ENCODE data around the gene ARL4D.

ARL4D gene

GRCh38 chr17:43400943-43401717 lies 2.3 kb downstream of the ARL4D start:
- no peak for TF ChIP-seq GATA3 (IDR thresholded peaks at IDR 0.05; ENCODE audit: low read depth, low read length)
- TF ChIP-seq GATA2 (IDR thresholded peaks at IDR 0.05; ENCODE audit: low read depth, low read length) = no peak

- TF ChIP-seq GATA3 (IDR thresholded peaks at IDR 0.05; ENCODE audit: low read depth, low read length) (no peak), GATA2 (IDR thresholded peaks at IDR 0.05; ENCODE audit: low read depth, low read length) (no peak)
These were observed 3.3 kb downstream of the ARL4D start for GRCh38 chr17:43402078-43402477.

GRCh38 chr17:43402567-43402966 lies 3.8 kb downstream of the ARL4D start:
- TF ChIP-seq GATA2 (IDR thresholded peaks at IDR 0.05; ENCODE audit: low read depth, low read length) = no peak
- TF ChIP-seq GATA3 (IDR thresholded peaks at IDR 0.05; ENCODE audit: low read depth, low read length) = no peak

- TF ChIP-seq GATA2 (IDR thresholded peaks at IDR 0.05; ENCODE audit: low read depth, low read length) = no peak
- TF ChIP-seq GATA3 (IDR thresholded peaks at IDR 0.05; ENCODE audit: low read depth, low read length) = no peak
These were observed 5.1 kb downstream of the ARL4D start for GRCh38 chr17:43403846-43404245.

- TF ChIP-seq GATA2 (IDR thresholded peaks at IDR 0.05; ENCODE audit: low read depth, low read length) (no peak), GATA3 (IDR thresholded peaks at IDR 0.05; ENCODE audit: low read depth, low read length) (no peak)
These were observed 7.1 kb downstream of the ARL4D start for GRCh38 chr17:43405861-43406260.

- TF ChIP-seq GATA3 (IDR thresholded peaks at IDR 0.05; ENCODE audit: low read depth, low read length) (no peak), GATA2 (IDR thresholded peaks at IDR 0.05; ENCODE audit: low read depth, low read length) (no peak)
These were observed 8.2 kb downstream of the ARL4D start for GRCh38 chr17:43406676-43407645.

- TF ChIP-seq GATA3 (IDR thresholded peaks at IDR 0.05; ENCODE audit: low read depth, low read length) (no peak), GATA2 (IDR thresholded peaks at IDR 0.05; ENCODE audit: low read depth, low read length) (no peak)
These were observed 10.3 kb downstream of the ARL4D start for GRCh38 chr17:43409131-43409530.

GRCh38 chr17:43410557-43411368 lies 12.0 kb downstream of the ARL4D start:
- TF ChIP-seq GATA3 (IDR thresholded peaks at IDR 0.05; ENCODE audit: low read depth, low read length) (no peak), GATA2 (IDR thresholded peaks at IDR 0.05; ENCODE audit: low read depth, low read length) (no peak)

GRCh38 chr17:43411369-43411677 lies 12.5 kb downstream of the ARL4D start:
- TF ChIP-seq GATA2 (IDR thresholded peaks at IDR 0.05; ENCODE audit: low read depth, low read length) (no peak), GATA3 (IDR thresholded peaks at IDR 0.05; ENCODE audit: low read depth, low read length) (no peak)

- TF ChIP-seq GATA2 (IDR thresholded peaks at IDR 0.05; ENCODE audit: low read depth, low read length) = no peak
- TF ChIP-seq GATA3 (IDR thresholded peaks at IDR 0.05; ENCODE audit: low read depth, low read length) = no peak
These were observed 13.0 kb downstream of the ARL4D start for GRCh38 chr17:43411749-43412148.

- TF ChIP-seq GATA2 (IDR thresholded peaks at IDR 0.05; ENCODE audit: low read depth, low read length) (no peak), GATA3 (IDR thresholded peaks at IDR 0.05; ENCODE audit: low read depth, low read length) (no peak)
These were observed 13.4 kb downstream of the ARL4D start for GRCh38 chr17:43412166-43412565.

- TF ChIP-seq GATA3 (IDR thresholded peaks at IDR 0.05; ENCODE audit: low read depth, low read length) (no peak), GATA2 (IDR thresholded peaks at IDR 0.05; ENCODE audit: low read depth, low read length) (no peak)
These were observed 18.5 kb downstream of the ARL4D start for GRCh38 chr17:43416998-43417890.

Data from SH-SY5Y (cell line).